Neural crest cell (in vitro differentiated cells): Measurements from ENCODE around the gene DENND1A. TPM values are rescaled to one million over a fixed set of nuclear protein-coding genes. Genes with fewer than 3 reads are reported as not detected.

ENCODE experiments used
- DNase-seq: peaks from one replicate; pipeline ENCODE4 v3.0.0; 2021; ENCODE audit warnings: low read depth, mixed read lengths, low spot score
- H3K27ac Mint-ChIP-seq: one replicate; pipeline ENCODE4 v1.8.0; 2021; ENCODE audit warnings: mild to moderate bottlenecking, mixed read lengths; ENCODE audit not compliant: unreplicated experiment
- H3K27me3 Mint-ChIP-seq: 2 replicates; pipeline ENCODE4 v1.8.0; 2021; ENCODE audit warnings: low read depth, mild to moderate bottlenecking, mixed read lengths
- H3K36me3 Mint-ChIP-seq: 2 replicates; pipeline ENCODE4 v1.8.0; 2021; ENCODE audit warnings: low read depth, mild to moderate bottlenecking, mixed read lengths
- H3K4me1 Mint-ChIP-seq: 2 replicates; pipeline ENCODE4 v1.8.0; 2021; ENCODE audit warnings: mixed read lengths
- H3K4me3 Mint-ChIP-seq: one replicate; pipeline ENCODE4 v1.8.0; 2021; ENCODE audit warnings: mild to moderate bottlenecking, mixed read lengths
- H3K9me3 Mint-ChIP-seq: 2 replicates; pipeline ENCODE4 v1.8.0; 2021; ENCODE audit warnings: mixed read lengths
- total RNA-seq: library from RNA; stranded (reverse); gene quantifications from 2 replicates; pipeline ENCODE4 v1.2.1, GENCODE V29; 2021
- TF ChIP-seq, protein P1 (sequence below): fragments of 200-600 bp; sonication (generic); conservative IDR thresholded peaks from 2 replicates; pipeline ENCODE4 v1.5.0; 2021; ENCODE audit warnings: antibody characterized with exemption, mild to moderate bottlenecking

Gene DENND1A
- total RNA-seq, 1 donor from 2014 or later = 17.8 TPM

DNA sequence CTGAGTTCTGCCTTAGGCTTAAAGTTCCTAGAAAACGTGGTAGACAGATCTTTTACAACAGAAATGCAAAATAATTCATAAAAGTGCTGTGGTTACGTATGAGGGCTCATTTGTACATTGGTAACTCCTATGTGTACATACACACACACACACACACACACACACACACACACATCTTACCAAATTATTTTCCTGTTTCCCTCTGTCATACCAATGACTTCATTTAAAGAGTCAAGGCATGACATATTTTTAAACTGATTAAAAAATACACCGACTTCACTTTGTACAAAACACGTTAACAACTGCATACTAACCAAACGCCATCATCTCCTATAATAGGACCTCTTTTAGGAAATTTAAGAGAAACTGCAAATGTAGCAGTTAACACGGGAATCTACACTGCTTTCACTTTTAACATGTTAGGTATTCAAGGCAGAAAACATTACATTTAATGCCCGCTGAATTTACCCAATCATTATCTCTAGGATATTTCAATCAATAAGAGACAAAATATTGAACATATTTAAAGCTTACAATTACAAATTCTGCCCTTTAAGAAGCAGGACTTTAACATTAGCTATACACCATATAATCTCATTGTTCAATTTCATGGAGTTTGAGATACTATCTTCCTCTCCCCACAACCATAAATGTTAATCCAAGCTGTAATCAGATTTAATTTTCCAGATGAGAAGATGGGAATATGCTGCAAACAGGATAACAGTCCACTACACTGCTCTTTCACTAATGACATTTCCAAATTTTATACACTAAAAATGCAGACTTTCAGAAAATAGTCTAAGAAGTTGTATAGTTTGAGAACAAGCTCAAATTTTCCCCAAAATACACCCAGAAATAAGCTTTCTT, 133.1 kb downstream of the DENND1A start:
- Mint-ChIP-seq H3K36me3 (no peaks in the 10 kb centered on the region), H3K4me1 (peaks cover 7% of the 10 kb centered on the region), H3K4me3 (no peak overlapping the region), H3K27ac (no peak overlapping the region), H3K27me3 (no peaks in the 10 kb centered on the region), H3K9me3 (no peaks in the 10 kb centered on the region)
- TF ChIP-seq, protein P1, sequence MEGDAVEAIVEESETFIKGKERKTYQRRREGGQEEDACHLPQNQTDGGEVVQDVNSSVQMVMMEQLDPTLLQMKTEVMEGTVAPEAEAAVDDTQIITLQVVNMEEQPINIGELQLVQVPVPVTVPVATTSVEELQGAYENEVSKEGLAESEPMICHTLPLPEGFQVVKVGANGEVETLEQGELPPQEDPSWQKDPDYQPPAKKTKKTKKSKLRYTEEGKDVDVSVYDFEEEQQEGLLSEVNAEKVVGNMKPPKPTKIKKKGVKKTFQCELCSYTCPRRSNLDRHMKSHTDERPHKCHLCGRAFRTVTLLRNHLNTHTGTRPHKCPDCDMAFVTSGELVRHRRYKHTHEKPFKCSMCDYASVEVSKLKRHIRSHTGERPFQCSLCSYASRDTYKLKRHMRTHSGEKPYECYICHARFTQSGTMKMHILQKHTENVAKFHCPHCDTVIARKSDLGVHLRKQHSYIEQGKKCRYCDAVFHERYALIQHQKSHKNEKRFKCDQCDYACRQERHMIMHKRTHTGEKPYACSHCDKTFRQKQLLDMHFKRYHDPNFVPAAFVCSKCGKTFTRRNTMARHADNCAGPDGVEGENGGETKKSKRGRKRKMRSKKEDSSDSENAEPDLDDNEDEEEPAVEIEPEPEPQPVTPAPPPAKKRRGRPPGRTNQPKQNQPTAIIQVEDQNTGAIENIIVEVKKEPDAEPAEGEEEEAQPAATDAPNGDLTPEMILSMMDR = no peak
- DNase-seq = no peak

DNA sequence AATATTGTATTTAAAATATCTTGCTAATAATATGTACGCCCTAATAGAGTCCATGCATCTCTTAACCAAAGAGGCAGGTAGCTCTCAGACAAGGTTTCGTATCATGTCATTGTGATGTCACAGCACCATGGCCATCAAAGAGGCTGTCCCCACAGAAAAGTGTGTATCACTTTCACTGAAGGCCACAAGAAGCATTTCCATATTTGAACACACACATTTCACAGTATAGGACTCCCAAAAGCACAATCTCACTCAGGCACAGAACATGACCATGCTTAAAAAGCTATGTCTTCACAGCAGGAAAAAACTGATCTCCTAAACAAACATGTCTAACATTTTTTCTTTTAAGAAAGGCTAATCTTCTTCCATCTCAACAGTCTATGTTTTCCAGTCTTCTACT, 133.8 kb downstream of the DENND1A start:
- H3K27ac Mint-ChIP-seq = no peak overlapping the region
- no peaks in the 10 kb centered on the region for H3K27me3 Mint-ChIP-seq
- H3K4me3 Mint-ChIP-seq = no peak overlapping the region
- H3K9me3 Mint-ChIP-seq = no peaks in the 10 kb centered on the region
- H3K4me1 Mint-ChIP-seq = peaks cover 7% of the 10 kb centered on the region
- TF ChIP-seq, protein P1 = no peak
- DNase-seq = no peak
- no peaks in the 10 kb centered on the region for H3K36me3 Mint-ChIP-seq

DNA sequence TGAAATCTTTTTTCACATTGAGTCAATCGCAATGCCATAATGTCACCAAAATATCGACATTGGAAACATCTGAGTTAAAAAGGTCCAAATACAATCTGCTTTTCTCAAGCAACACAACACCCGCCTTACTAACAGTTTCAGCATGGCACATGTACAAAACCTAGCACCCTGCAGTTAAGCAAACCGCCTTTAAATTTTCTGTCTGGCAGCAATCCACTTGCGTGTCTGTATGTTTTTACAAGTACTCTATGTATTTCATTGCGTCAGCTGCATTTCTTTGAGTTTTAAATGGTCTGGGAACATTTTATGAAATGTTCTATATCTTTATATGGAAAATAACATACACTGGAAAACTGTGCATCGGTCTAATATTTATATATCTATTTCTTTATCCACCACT, 134.6 kb downstream of the DENND1A start:
- no peak overlapping the region for H3K27ac Mint-ChIP-seq
- TF ChIP-seq, protein P1 = no peak
- no peaks in the 10 kb centered on the region for H3K9me3 Mint-ChIP-seq
- DNase-seq = no peak
- no peaks in the 10 kb centered on the region for H3K27me3 Mint-ChIP-seq
- peaks cover 7% of the 10 kb centered on the region for H3K4me1 Mint-ChIP-seq
- H3K4me3 Mint-ChIP-seq = no peak overlapping the region
- no peaks in the 10 kb centered on the region for H3K36me3 Mint-ChIP-seq

DNA sequence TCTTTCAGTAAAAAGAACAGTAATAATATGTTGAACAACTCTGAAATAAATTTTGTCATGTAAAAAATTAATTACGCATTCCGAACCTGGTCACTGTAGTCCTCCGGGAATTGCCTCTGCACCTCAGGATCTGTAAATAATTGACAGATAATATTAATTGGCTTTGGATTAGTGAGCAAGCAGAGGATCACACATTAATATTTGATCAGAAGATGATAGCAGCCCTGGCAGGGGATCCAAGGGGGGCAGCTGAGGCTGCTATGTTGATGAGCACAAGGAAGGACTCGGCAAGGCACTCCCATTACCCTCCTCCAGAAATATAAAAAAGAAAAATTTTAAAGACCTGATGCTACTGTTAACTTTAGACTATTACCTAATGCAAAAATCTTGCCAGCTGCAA, 137.4 kb downstream of the DENND1A start:
- TF ChIP-seq, protein P1 = no peak
- no peak for DNase-seq
- Mint-ChIP-seq H3K9me3 (no peaks in the 10 kb centered on the region), H3K4me1 (peaks cover 8% of the 10 kb centered on the region), H3K27me3 (no peaks in the 10 kb centered on the region), H3K36me3 (no peaks in the 10 kb centered on the region), H3K27ac (no peak overlapping the region), H3K4me3 (no peak overlapping the region)

DNA sequence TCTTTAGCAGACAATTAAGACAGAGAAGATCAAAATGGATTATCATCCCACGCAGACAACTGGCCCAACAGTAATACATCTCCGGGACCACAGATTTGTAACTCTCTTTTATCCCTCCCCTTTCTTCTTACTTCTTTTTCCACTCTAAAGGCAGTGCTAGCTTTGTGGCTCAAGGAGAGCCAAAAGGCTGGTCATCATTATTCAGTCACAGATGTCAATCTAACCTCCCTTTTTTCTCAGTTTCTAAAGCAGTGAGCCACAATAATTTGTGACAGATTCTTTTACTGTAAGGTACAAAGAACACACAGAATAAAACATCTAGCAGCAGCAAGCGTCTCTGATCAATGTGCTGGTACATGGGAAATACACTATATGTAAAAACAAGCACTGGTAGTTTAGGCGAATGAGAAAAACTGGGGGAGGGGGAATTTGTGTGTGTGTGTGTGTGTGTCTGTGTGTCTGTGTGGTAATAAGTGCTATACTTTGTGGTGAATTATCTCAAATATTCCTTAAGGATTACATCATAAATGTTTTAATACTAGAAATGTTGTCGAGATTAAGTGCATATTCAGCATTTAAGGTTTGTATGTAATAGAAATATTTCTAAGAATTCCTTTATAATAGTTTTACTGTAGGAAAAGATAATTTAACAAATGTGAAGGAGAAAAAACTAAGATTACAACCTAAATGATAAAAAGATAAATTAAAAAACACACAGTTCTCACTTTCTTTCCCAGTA, 140.2 kb downstream of the DENND1A start:
- Mint-ChIP-seq H3K36me3 (no peaks in the 10 kb centered on the region), H3K27ac (no peak overlapping the region), H3K4me1 (peaks cover 8% of the 10 kb centered on the region), H3K4me3 (no peak overlapping the region), H3K27me3 (peaks cover 3% of the 10 kb centered on the region), H3K9me3 (no peaks in the 10 kb centered on the region)
- DNase-seq = no peak
- TF ChIP-seq, protein P1 = no peak
